Epithelial cell of proximal tubule (primary cell): ENCODE results near the gene MAD2L2. TPM values are rescaled to one million over a fixed set of nuclear protein-coding genes. Genes with fewer than 3 reads are reported as not detected.

ENCODE experiments used
- DNase-seq: peaks from one replicate; pipeline ENCODE4 v3.0.0-alpha.2; 2011; ENCODE audit warnings: low read depth
- H3K4me3 ChIP-seq: 2 replicates; pipeline ENCODE4 v1.5.1; 2011; ENCODE audit warnings: low read depth, mild to moderate bottlenecking, low read length
- total RNA-seq: library from RNA; depleted of rRNA; stranded (reverse); fragments of >200 nt; gene quantifications from 2 replicates; pipeline ENCODE4 v1.2.3, GENCODE V29; 2015
- TF ChIP-seq, protein P1 (sequence below): conservative IDR thresholded peaks from 2 replicates; pipeline ENCODE4 v1.5.1; 2012; ENCODE audit warnings: low read depth, mild to moderate bottlenecking, low read length

MAD2L2 gene
- total RNA-seq, 1 donor from 2014 or later, result 127 TPM

DNA sequence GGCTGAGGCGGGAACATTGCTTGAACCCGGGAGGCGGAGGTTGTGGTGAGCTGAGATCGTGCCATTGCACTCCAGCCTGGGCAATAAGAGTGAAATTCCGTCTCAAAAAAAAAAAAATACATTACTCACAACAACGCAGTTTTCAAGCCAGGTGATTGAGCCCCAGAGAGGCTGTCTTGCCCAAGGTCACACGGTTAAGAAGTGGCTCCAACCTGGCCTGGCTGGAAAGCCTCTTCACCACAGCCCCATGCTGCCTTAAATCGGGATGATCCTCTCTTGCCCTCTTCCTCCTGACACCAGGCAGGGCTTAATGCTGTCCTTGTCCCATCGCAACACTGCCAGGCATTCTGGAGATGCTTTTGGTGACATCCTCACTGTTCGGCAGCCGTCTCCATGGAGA, 32.1 kb upstream of the MAD2L2 start:
- TF ChIP-seq, protein P1, sequence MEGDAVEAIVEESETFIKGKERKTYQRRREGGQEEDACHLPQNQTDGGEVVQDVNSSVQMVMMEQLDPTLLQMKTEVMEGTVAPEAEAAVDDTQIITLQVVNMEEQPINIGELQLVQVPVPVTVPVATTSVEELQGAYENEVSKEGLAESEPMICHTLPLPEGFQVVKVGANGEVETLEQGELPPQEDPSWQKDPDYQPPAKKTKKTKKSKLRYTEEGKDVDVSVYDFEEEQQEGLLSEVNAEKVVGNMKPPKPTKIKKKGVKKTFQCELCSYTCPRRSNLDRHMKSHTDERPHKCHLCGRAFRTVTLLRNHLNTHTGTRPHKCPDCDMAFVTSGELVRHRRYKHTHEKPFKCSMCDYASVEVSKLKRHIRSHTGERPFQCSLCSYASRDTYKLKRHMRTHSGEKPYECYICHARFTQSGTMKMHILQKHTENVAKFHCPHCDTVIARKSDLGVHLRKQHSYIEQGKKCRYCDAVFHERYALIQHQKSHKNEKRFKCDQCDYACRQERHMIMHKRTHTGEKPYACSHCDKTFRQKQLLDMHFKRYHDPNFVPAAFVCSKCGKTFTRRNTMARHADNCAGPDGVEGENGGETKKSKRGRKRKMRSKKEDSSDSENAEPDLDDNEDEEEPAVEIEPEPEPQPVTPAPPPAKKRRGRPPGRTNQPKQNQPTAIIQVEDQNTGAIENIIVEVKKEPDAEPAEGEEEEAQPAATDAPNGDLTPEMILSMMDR, result no peak
- no peak overlapping the region for H3K4me3 ChIP-seq
- no peak for DNase-seq

DNA sequence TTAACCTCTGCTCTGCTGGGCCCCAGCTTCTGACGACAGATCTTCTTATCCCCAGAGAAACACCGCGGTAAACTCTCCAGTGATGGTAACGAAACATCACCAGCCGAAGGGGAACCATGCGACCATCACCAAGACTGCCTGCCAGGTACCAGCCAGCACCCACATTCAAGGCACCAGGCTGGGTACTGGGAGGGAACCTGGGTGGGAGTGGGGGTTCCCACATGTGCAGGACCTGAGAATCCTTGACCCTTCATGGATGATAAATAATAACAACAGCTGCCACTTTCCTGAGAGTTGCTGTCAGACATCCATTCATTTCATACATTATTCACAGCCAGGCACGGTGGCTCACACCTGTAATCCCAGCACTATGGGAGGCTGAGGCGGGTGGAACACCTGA, 31.3 kb upstream of the MAD2L2 start:
- DNase-seq, result no peak
- no peak overlapping the region for H3K4me3 ChIP-seq
- TF ChIP-seq, protein P1, result no peak

DNA sequence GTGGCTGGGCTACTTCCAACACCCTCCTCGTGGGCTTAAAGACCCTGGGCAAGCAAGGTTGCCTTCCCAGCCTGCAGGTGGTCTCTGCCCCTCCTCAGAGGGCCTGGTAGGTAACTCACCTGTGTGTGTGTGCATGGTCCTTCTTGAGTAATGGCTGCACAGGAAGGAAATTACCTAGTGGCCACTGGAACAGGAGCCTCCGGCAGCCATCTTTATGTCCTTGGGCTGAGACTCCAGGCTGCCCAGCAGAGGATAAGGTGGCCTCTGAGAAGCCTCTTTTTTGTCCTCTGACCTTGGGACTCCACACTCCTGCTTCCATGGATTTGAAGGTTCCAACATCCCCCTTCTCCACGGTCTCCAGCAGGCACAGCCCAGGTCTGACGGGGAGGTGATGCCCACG, 30.5 kb upstream of the MAD2L2 start:
- TF ChIP-seq, protein P1, result no peak
- H3K4me3 ChIP-seq, result no peak overlapping the region
- no peak for DNase-seq

DNA sequence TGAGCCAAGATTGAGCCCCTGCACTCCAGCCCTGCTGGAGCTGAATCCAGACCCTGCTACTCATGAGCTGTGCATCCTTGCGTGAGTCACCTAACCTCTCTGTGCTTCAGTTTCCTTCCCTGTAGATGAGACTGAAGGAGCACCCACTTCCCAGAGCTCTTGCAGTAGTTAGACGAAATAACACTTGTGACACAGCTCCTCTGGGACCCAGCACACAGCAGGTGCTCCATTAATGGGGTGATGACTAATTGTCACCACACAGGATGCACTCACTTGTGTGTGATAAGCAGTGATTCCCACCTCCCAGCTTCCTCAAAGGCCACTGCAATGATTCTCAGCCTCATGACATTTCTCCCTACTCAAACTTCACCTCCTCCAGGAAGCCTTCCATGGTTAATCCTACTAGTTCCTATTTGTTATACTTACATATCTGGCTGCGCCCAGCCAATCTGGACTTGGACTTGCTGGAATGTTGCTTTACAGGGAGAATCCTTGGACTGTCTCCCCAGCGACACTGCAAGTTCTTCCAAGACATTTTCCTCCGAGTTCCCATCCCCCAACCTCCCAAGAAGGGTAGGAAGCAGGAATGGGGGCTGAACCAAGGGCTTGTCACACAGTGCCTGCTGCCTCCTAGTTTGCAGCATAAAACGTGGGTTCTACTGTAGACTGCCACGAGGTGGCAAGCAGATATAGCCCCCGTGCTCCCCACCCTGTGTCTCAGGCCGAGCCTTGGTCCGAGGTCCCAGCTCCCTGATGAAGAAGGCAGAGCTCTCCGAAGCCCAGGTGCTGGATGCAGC, 27.8 kb upstream of the MAD2L2 start:
- no peak overlapping the region for H3K4me3 ChIP-seq
- TF ChIP-seq, protein P1, result no peak
- no peak for DNase-seq

DNA sequence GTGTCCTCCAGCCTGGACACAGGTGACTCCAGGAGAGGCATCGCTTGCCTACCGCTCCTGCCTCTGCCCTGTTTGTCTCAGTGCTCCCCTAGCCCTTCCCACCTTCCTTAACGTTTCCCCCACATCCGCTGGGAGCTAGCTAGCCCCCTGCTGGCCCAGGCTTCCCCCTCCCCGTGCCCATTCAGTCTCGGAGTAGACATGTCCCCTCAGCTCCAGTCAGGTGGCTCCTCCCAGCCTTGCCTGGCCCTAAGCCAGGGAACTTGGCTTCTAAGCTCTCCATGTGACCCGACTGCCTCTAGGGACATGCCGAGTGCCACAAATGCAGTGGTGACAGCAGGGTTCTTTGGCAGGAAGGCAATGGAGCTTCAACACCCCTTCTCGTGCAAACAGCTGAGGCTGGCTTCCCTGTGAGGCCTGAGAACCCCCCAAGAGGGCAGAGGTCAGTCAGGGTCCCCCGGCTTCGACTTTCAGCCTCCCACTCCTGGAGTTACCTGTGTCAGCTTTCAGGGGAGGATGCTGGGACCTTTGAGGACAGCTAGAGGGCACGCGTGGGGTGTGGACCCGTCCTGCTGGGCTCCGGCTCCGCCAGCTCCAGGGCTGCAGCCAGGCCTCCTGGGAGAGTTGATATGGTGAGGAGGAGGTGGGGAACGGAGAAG, 26.8 kb upstream of the MAD2L2 start:
- TF ChIP-seq, protein P1, result no peak
- H3K4me3 ChIP-seq, result no peak overlapping the region
- no peak for DNase-seq

DNA sequence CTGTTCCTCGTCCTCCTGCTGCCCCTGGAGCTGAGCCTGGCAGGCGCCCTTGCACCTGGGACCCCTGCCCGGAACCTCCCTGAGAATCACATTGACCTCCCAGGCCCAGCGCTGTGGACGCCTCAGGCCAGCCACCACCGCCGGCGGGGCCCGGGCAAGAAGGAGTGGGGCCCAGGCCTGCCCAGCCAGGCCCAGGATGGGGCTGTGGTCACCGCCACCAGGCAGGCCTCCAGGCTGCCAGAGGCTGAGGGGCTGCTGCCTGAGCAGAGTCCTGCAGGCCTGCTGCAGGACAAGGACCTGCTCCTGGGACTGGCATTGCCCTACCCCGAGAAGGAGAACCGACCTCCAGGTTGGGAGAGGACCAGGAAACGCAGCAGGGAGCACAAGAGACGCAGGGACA, 25.3 kb upstream of the MAD2L2 start:
- TF ChIP-seq, protein P1, result no peak
- no peak for DNase-seq
- no peak overlapping the region for H3K4me3 ChIP-seq
